GM21390 (cell line): ENCODE measurements around the gene ZNF500.
"Not testable (repeated sequence)": the region's sequence is repeated elsewhere in the genome, so short reads cannot be mapped to it uniquely, and the experiment has no call there.

Source experiments
- ATAC-seq: cut with Tn5 transposase; IDR thresholded peaks from one replicate; pipeline ENCODE4 v1.9.1; 2021; ENCODE audit not compliant: unreplicated experiment

The ZNF500 gene

GRCh38 chr16:4796982-4797804 is 30.2 kb upstream of the ZNF500 start:
- no peak for ATAC-seq

GRCh38 chr16:4795828-4796572 is 29.0 kb upstream of the ZNF500 start:
- no peak for ATAC-seq

GRCh38 chr16:4795181-4795827 is 28.3 kb upstream of the ZNF500 start, which contains the start of gene SMIM22:
TSS of gene SMIM22 (plus strand) at chr16:4795369. CDS start at chr16:4795735, 366 bp downstream.
- ATAC-seq: no peak

- no peak for ATAC-seq
These were observed 26.1 kb upstream of the ZNF500 start for GRCh38 chr16:4792951-4793513.

- ATAC-seq: no peak
These were observed 23.9 kb upstream of the ZNF500 start for GRCh38 chr16:4790871-4791270.

- ATAC-seq: no peak
These were observed 23.3 kb upstream of the ZNF500 start for GRCh38 chr16:4790261-4790660.

GRCh38 chr16:4788910-4789309 is 21.9 kb upstream of the ZNF500 start:
- ATAC-seq: no peak

GRCh38 chr16:4788489-4788889 is 21.5 kb upstream of the ZNF500 start:
- no peak for ATAC-seq

GRCh38 chr16:4787627-4788482 is 20.9 kb upstream of the ZNF500 start, which contains the start of gene SEPTIN12:
TSS of gene SEPTIN12 (minus strand) at chr16:4788345. CDS start at chr16:4787645, 700 bp downstream.
- ATAC-seq: no peak

- ATAC-seq: no peak
These were observed 20.1 kb upstream of the ZNF500 start for GRCh38 chr16:4787068-4787467.

- ATAC-seq: no peak
These were observed 18.9 kb upstream of the ZNF500 start for GRCh38 chr16:4785758-4786433.

GRCh38 chr16:4784444-4784987 is 17.6 kb upstream of the ZNF500 start:
- ATAC-seq: not testable (repeated sequence)

- no peak for ATAC-seq
These were observed 17.0 kb upstream of the ZNF500 start for GRCh38 chr16:4783951-4784336.

- no peak for ATAC-seq
These were observed 16.4 kb upstream of the ZNF500 start for GRCh38 chr16:4783251-4783950.

- ATAC-seq: no peak
These were observed 13.3 kb upstream of the ZNF500 start for GRCh38 chr16:4780235-4780634.

GRCh38 chr16:4778050-4778392 is 11.1 kb upstream of the ZNF500 start:
- no peak for ATAC-seq

GRCh38 chr16:4777339-4778049 is 10.5 kb upstream of the ZNF500 start:
- ATAC-seq: no peak

- ATAC-seq: no peak
These were observed 9.3 kb upstream of the ZNF500 start for GRCh38 chr16:4776141-4776705.
